Neural cell (in vitro differentiated cells): ENCODE measurements around the gene SCLY. TPM values are rescaled to one million over a fixed set of nuclear protein-coding genes. Genes with fewer than 3 reads are reported as not detected.

Experiments used
- H2AFZ ChIP-seq: fragments of 200-600, 300-800 bp; sonication (generic), shearing (Covaris generic); 2 replicates; pipeline ENCODE4 v1.6.0; 2014; ENCODE audit warnings: low read depth, mild to moderate bottlenecking, antibody characterized with exemption, low read length, moderate library complexity
- H3F3A ChIP-seq: fragments of 200-600 bp; shearing (Covaris generic); 2 replicates; pipeline ENCODE4 v1.6.1; 2016; ENCODE audit warnings: mild to moderate bottlenecking, moderate library complexity, mixed read lengths, antibody characterized with exemption, low read length; ENCODE audit not compliant: insufficient read depth, poor library complexity, severe bottlenecking
- H3K27ac ChIP-seq: fragments of 200-600, 300-800 bp; sonication (generic), shearing (Covaris generic); 2 replicates; pipeline ENCODE4 v1.5.1; 2014; ENCODE audit warnings: mild to moderate bottlenecking, low read length, moderate library complexity
- H3K27me3 ChIP-seq: fragments of 300-800, 200-600 bp; sonication (generic), shearing (Covaris generic); 2 replicates; pipeline ENCODE4 v1.6.0; 2014; ENCODE audit warnings: mild to moderate bottlenecking, low read depth, low read length, moderate library complexity; ENCODE audit not compliant: insufficient read depth
- H3K36me3 ChIP-seq: fragments of 300-800, 200-600 bp; sonication (generic), shearing (Covaris generic); 2 replicates; pipeline ENCODE4 v1.5.1; 2014; ENCODE audit warnings: mild to moderate bottlenecking, antibody characterized with exemption, low read length, moderate library complexity; ENCODE audit not compliant: insufficient read depth
- H3K4me2 ChIP-seq: fragments of 300-800, 200-600 bp; sonication (generic), shearing (Covaris generic); 2 replicates; pipeline ENCODE4 v1.6.0; 2014; ENCODE audit warnings: mild to moderate bottlenecking, low read length
- H3K4me3 ChIP-seq: fragments of 300-800, 200-600 bp; sonication (generic), shearing (Covaris generic); 2 replicates; pipeline ENCODE4 v1.5.1; 2014; ENCODE audit warnings: mild to moderate bottlenecking, low read length, moderate library complexity
- H3K79me2 ChIP-seq: fragments of 200-600 bp; shearing (Covaris generic); replicated peaks from 2 replicates; pipeline ENCODE4 v1.6.0; 2014; ENCODE audit warnings: mild to moderate bottlenecking, low read length, moderate library complexity; ENCODE audit not compliant: insufficient read depth
- H3K9ac ChIP-seq: fragments of 300-800, 200-600 bp; sonication (generic), shearing (Covaris generic); 2 replicates; pipeline ENCODE4 v1.6.1; 2016; ENCODE audit warnings: mild to moderate bottlenecking, low read length, mixed read lengths
- H3K9me2 ChIP-seq: fragments of 200-600 bp; shearing (Covaris generic); 2 replicates; pipeline ENCODE4 v1.6.1; 2016; ENCODE audit warnings: mild to moderate bottlenecking, low read length, mixed read lengths; ENCODE audit not compliant: insufficient read depth
- H3K9me3 ChIP-seq: fragments of 200-600, 300-800 bp; sonication (generic), shearing (Covaris generic); 2 replicates; pipeline ENCODE4 v1.6.1; 2016; ENCODE audit warnings: mild to moderate bottlenecking, mixed run types, low read length, moderate library complexity, mixed read lengths
- H4K20me1 ChIP-seq: fragments of 200-600 bp; shearing (Covaris generic); 2 replicates; pipeline ENCODE4 v1.6.1; 2016; ENCODE audit warnings: mild to moderate bottlenecking, mixed run types; ENCODE audit not compliant: insufficient read depth
- EP300 ChIP-seq: fragments of 450-650 bp; conservative IDR thresholded peaks from 2 replicates; pipeline ENCODE4 v1.6.1; 2014; ENCODE audit warnings: antibody characterized with exemption, mild to moderate bottlenecking, moderate library complexity; ENCODE audit not compliant: poor library complexity, severe bottlenecking
- EZH2 ChIP-seq: fragments of 200-600, 300-800 bp; shearing (Covaris generic), sonication (generic); IDR thresholded peaks from 2 replicates; pipeline ENCODE4 v1.6.1; 2014; ENCODE audit warnings: antibody characterized with exemption, low read length, borderline replicate concordance, mild to moderate bottlenecking; ENCODE audit not compliant: insufficient read depth, poor library complexity, severe bottlenecking
- MXI1 ChIP-seq: fragments of 450-650 bp; conservative IDR thresholded peaks from 2 replicates; pipeline ENCODE4 v1.6.1; 2014; ENCODE audit warnings: antibody characterized with exemption, mild to moderate bottlenecking; ENCODE audit not compliant: poor library complexity, severe bottlenecking
- POLR2AphosphoS5 ChIP-seq: IDR thresholded peaks from 2 replicates; pipeline ENCODE4 v1.6.1; 2012
- RAD21 ChIP-seq: fragments of 450-650 bp; conservative IDR thresholded peaks from 2 replicates; pipeline ENCODE4 v1.6.1; 2014; ENCODE audit warnings: antibody characterized with exemption, mild to moderate bottlenecking, moderate library complexity
- SMC3 ChIP-seq: fragments of 450-650 bp; conservative IDR thresholded peaks from 2 replicates; pipeline ENCODE4 v1.6.1; 2014; ENCODE audit warnings: antibody characterized with exemption, mild to moderate bottlenecking, moderate library complexity; ENCODE audit not compliant: poor library complexity
- TAF1 ChIP-seq: IDR thresholded peaks from 2 replicates; pipeline ENCODE4 v1.6.1; 2012; ENCODE audit warnings: low read depth
- polyA plus RNA-seq: library from polyadenylated mRNA; depleted of rRNA; stranded (reverse); fragments of >200 nt; gene quantifications from 2 replicates; pipeline ENCODE4 v1.2.3, GENCODE V29; 2014
- TF ChIP-seq, protein P1 (sequence below): fragments of 450-650 bp; IDR thresholded peaks from 2 replicates; pipeline ENCODE4 v1.5.1; 2014; ENCODE audit warnings: antibody characterized with exemption, mild to moderate bottlenecking, moderate library complexity; ENCODE audit not compliant: poor library complexity, severe bottlenecking
- TF ChIP-seq, protein P2 (sequence below): IDR thresholded peaks from 2 replicates; pipeline ENCODE4 v1.6.1; 2012; ENCODE audit warnings: borderline replicate concordance

The SCLY gene
- polyA plus RNA-seq, 1 donor from 2014 or later: 15.9 TPM

DNA sequence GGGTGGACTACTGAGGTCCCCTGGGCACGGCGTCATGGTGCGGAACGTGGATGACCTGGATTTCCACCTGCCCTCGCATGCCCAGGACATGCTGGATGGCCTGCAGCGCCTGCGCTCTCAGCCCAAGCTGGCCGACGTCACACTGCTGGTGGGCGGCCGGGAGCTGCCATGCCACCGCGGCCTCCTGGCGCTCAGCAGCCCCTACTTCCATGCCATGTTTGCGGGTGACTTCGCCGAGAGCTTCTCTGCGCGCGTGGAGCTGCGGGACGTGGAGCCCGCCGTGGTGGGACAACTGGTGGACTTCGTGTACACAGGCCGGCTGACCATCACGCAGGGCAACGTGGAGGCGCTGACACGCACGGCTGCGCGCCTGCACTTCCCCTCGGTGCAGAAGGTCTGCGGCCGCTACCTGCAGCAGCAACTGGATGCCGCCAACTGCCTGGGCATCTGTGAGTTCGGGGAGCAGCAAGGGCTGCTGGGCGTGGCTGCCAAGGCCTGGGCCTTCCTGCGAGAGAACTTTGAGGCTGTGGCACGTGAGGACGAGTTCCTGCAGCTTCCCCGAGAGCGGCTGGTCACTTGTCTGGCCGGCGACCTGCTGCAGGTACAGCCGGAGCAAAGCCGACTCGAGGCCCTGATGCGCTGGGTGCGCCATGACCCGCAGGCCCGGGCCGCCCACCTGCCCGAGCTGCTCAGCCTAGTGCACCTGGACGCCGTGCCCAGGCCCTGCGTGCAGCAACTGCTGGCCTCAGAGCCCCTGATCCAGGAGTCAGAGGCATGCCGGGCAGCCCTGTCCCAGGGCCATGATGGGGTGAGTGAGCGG is 80.1 kb downstream of the SCLY start:
- no peak overlapping the region for H2AFZ ChIP-seq
- TF ChIP-seq EP300: no peak
- TF ChIP-seq, protein P1, sequence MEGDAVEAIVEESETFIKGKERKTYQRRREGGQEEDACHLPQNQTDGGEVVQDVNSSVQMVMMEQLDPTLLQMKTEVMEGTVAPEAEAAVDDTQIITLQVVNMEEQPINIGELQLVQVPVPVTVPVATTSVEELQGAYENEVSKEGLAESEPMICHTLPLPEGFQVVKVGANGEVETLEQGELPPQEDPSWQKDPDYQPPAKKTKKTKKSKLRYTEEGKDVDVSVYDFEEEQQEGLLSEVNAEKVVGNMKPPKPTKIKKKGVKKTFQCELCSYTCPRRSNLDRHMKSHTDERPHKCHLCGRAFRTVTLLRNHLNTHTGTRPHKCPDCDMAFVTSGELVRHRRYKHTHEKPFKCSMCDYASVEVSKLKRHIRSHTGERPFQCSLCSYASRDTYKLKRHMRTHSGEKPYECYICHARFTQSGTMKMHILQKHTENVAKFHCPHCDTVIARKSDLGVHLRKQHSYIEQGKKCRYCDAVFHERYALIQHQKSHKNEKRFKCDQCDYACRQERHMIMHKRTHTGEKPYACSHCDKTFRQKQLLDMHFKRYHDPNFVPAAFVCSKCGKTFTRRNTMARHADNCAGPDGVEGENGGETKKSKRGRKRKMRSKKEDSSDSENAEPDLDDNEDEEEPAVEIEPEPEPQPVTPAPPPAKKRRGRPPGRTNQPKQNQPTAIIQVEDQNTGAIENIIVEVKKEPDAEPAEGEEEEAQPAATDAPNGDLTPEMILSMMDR: no peak
- TF ChIP-seq TAF1: no peak
- TF ChIP-seq MXI1: no peak
- TF ChIP-seq SMC3: no peak
- no peak for TF ChIP-seq POLR2AphosphoS5
- TF ChIP-seq RAD21: no peak
- TF ChIP-seq, protein P2, sequence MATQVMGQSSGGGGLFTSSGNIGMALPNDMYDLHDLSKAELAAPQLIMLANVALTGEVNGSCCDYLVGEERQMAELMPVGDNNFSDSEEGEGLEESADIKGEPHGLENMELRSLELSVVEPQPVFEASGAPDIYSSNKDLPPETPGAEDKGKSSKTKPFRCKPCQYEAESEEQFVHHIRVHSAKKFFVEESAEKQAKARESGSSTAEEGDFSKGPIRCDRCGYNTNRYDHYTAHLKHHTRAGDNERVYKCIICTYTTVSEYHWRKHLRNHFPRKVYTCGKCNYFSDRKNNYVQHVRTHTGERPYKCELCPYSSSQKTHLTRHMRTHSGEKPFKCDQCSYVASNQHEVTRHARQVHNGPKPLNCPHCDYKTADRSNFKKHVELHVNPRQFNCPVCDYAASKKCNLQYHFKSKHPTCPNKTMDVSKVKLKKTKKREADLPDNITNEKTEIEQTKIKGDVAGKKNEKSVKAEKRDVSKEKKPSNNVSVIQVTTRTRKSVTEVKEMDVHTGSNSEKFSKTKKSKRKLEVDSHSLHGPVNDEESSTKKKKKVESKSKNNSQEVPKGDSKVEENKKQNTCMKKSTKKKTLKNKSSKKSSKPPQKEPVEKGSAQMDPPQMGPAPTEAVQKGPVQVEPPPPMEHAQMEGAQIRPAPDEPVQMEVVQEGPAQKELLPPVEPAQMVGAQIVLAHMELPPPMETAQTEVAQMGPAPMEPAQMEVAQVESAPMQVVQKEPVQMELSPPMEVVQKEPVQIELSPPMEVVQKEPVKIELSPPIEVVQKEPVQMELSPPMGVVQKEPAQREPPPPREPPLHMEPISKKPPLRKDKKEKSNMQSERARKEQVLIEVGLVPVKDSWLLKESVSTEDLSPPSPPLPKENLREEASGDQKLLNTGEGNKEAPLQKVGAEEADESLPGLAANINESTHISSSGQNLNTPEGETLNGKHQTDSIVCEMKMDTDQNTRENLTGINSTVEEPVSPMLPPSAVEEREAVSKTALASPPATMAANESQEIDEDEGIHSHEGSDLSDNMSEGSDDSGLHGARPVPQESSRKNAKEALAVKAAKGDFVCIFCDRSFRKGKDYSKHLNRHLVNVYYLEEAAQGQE: no peak

DNA sequence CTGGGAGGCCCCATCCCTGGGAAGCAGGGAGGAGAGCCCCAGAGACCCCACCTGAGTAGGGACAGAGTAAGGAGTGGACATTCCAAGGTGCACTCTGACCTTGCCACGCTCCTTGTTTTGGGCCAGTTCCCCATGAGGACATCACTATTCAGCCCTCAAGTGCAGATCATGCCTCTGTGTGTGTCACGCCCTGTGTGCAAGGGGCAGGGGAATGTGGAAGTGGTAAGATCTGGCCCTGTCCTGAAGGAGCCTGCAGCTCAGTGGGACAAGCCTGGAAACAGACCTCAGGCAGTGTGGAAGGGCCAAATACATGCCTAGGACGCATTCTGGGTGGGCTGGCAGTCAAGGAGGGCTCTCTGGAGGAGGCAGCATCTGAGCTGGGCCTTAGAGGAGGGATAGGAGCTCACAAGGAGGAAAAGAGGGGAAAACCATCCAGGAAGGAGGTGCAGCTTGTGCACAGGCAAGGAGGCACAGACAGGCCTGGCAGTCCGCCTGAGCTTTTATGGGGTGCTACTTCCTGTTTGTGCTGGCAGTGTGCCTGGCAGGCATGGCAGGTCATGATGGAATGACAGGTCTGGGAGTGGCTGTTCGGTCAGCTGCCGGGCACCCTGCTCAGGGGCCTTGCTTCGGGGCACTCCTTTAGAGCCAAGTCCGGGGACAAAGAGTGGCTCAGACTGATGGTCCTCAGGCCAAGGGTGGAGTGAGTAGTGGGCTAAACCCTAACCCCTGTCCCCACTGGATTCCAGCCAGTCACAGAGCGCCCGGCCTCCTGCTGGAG is 80.9 kb downstream of the SCLY start:
- H3K27me3 ChIP-seq: no peaks in the 10 kb centered on the region
- no peaks in the 10 kb centered on the region for H3K9me3 ChIP-seq
- TF ChIP-seq, protein P2: no peak
- TF ChIP-seq TAF1 (no peak), MXI1 (no peak), RAD21 (no peak), EZH2 (no peak), POLR2AphosphoS5 (no peak), SMC3 (no peak), EP300 (no peak)
- TF ChIP-seq, protein P1: no peak
- no peaks in the 10 kb centered on the region for H3K36me3 ChIP-seq
- no peak overlapping the region for H3K9ac ChIP-seq
- H3K27ac ChIP-seq: no peak overlapping the region
- H4K20me1 ChIP-seq: no peaks in the 10 kb centered on the region
- H3K9me2 ChIP-seq: no peaks in the 10 kb centered on the region
- H3K79me2 ChIP-seq: no peaks in the 10 kb centered on the region
- no peak overlapping the region for H3K4me2 ChIP-seq
- no peak overlapping the region for H2AFZ ChIP-seq
- no peaks in the 10 kb centered on the region for H3F3A ChIP-seq
- H3K4me3 ChIP-seq: no peak overlapping the region

More for the DNA sequence above, 80.1 kb downstream of the SCLY start:
- Histone ChIP-seq H3K4me3 (no peak overlapping the region), H4K20me1 (no peaks in the 10 kb centered on the region), H3K27ac (no peak overlapping the region), H3K27me3 (no peaks in the 10 kb centered on the region), H3K79me2 (no peaks in the 10 kb centered on the region), H3K9me3 (no peaks in the 10 kb centered on the region), H3K9me2 (no peaks in the 10 kb centered on the region), H3F3A (no peaks in the 10 kb centered on the region), H3K9ac (no peak overlapping the region), H3K4me2 (no peak overlapping the region), H3K36me3 (no peaks in the 10 kb centered on the region)
